Skeletal muscle cell (primary cell): ENCODE measurements around the gene TEX44.
A peak's percentile ranks its signal among the peaks of the same experiment; 100 is the strongest.

Experiments used
- DNase-seq: peaks from one replicate; pipeline ENCODE4 v3.0.0-alpha.2; 2010; ENCODE audit warnings: low read depth
- H3K4me3 ChIP-seq: 2 replicates; pipeline ENCODE4 v1.5.1; 2011; ENCODE audit warnings: low read depth, mild to moderate bottlenecking, control low read depth, low read length, moderate library complexity

TEX44 gene

GRCh38 chr2:231601356-231602229 lies 8.9 kb downstream of the TEX44 start:
- no peak overlapping the region for H3K4me3 ChIP-seq
- DNase-seq = no peak

- DNase-seq = no peak
- no peak overlapping the region for H3K4me3 ChIP-seq
These were observed 10.3 kb downstream of the TEX44 start for GRCh38 chr2:231602859-231603467.

GRCh38 chr2:231604101-231604684 lies 11.5 kb downstream of the TEX44 start:
- H3K4me3 ChIP-seq = peak overlapping the region; percentile 51
- no peak for DNase-seq

DNA sequence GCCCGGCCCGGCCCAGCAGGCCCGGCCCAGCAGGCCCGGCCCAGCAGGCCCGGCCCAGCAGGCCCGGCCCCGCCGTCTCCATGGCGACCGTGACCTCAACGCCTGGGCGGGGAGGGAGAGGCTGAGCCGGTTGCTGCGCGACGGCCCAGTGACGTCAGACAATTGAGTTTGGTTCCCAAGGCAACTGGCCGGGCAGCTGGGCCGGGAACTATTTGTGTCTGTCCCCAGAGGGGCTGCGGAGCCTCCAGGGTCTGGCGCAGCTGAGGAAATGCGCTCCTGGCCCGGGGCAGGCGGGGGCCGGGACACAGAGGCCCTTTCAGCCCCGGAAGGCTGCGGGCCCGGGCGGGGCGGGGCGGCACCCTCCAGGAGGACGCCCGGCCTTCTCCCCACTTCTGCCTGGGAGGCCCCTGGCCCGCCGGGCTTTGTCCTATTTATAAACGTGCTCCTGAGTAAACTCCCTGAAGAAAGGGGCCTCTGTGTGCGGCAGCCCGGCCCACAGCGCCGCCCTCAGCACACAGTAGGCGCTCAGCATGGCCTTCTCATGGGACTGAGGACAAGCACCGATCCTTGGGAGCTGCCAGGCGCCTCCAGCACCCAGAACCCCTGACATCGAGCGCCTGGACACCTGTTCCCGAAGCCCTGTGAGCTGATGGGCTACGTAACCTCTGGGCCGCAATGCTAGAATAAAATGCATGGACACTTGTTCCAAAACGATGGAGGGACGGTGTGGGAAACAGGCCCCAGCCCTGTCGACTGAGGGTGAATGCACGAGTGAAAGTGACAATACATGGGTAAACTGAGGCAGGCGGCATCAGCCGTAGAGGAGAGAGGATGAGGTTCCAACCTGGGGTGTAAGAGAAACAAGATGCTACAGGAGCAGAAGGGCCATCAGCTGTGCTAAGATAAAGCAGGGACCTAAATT lies 12.3 kb downstream of the TEX44 start:
- peak; percentile 91 for DNase-seq
- peak overlapping the region; percentile 51 for H3K4me3 ChIP-seq

- H3K4me3 ChIP-seq = no peak overlapping the region
- no peak for DNase-seq
These were observed 13.0 kb downstream of the TEX44 start for GRCh38 chr2:231605607-231606091.

- no peak for DNase-seq
- no peak overlapping the region for H3K4me3 ChIP-seq
These were observed 14.3 kb downstream of the TEX44 start for GRCh38 chr2:231606941-231607340.

GRCh38 chr2:231611273-231612108 lies 18.8 kb downstream of the TEX44 start:
- no peak for DNase-seq
- no peak overlapping the region for H3K4me3 ChIP-seq

DNA sequence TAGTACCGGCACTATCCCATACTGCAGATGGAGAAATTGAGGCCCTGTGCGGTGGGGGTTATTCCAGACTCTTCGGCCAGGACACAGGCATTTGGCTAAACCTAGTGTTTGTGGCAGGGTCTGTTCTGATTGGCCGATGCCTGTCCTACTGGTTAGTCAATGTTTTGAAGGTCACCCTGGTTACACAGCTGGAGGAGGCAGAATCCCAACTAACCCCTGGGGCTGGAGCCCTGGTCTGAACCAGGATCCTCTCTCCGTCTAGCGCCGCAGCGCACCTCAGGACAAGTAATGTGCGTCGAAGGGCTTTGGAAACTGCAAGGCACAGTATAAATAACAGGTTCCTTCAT lies 19.4 kb downstream of the TEX44 start:
- no peak overlapping the region for H3K4me3 ChIP-seq
- no peak for DNase-seq

DNA sequence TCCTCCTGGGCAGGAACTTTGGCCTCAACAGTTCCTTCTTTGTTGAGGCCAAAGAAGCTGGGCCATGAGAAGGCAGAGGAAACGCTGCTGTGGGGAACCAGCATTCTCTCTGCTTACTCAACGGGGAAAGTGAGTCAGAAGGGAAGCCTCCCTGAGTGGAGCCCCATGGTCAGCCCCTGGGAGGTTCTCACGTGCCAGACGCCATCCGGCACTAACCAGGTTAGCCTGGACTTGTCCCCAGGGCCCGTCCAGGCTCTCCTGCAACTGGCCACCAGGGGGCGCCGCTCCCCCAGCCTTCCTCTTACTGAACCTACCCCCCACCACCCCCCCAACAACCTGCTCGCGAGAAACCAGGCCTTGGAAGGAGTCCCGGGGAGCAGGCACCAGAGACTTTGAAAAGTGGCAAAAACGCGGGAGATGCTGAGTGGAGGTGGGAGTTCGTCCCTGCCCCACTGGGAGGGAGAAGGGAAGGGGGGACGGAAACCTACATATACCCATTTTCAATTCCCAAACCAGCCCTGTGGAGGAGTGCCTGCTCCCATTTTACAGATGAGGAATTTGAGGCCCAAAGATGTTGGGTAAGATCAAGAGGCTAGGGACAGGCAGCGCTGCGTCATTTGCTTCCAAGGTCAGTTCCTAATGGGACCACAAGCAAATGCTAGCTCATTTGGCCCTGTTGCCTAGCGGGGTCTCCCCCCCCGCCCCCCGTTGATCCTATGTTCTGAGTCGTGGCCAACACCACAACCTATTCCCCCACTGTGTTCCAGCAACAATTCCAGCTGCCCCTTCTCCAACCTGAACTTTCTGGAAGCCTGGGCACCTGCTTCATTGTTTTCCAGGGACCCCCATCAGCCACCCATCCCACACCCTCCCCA lies 20.0 kb downstream of the TEX44 start:
- no peak overlapping the region for H3K4me3 ChIP-seq
- peak; percentile 84 for DNase-seq

DNA sequence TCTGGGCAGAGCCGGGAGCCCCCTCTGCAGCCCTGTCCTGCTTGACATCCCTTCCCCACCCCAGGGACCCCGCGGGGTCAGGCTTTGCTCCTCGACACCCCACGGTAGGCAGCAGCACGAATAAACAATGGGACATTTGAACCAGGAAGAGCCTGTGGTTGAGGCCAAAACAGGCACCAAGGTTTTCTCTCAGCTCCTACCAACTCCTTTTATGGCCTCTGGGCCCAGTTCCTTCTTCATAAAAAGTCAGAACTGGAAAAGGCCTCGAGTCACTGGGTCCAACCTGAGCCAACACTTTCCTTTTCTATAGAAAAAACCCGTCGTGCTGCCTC lies 20.6 kb downstream of the TEX44 start:
- DNase-seq = no peak
- no peak overlapping the region for H3K4me3 ChIP-seq

DNA sequence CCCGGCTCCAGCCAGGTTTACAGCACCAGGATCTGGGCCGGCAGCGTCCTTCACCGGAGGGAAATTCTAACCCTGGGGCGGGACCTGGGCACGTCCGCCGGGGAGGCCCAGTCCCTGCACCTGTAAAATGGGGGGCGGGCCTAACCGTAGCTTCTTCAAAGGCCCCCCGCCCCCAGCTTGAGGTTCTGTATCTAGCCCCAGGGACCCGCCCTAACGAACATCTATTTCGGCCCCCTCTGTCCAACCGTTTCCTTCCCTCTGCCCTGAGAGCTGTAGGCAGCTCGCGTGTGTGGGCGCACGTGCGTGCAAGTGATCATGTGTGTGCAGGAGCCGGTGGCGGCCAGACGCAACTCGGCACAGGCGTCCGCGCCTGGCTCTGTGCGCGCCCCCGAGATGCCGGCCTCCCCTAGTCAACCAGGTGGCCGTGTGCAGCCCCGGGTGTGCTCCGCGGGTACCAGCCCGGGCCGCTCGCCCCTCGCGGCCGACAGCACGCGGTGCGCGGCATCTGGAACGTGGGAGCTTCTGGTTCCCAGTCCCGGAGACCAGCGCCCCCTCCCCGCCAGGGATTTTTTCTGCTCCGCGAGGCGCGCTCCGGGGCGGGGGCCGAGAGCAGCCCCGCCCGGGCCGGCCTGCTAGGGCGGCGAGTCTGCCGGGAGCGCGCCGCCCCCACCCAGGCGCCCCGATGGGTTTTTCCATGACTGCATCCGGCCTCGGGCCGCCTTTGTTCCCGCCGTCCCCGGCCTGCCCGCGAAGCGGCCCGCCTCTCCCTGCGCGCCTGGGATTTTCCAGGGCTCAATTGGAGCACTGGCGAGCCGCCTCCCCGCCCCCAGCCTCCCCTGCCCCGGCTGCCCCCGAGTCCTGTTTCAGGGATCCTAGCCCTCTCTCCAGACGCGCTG lies 21.2 kb downstream of the TEX44 start:
- DNase-seq = no peak

DNA sequence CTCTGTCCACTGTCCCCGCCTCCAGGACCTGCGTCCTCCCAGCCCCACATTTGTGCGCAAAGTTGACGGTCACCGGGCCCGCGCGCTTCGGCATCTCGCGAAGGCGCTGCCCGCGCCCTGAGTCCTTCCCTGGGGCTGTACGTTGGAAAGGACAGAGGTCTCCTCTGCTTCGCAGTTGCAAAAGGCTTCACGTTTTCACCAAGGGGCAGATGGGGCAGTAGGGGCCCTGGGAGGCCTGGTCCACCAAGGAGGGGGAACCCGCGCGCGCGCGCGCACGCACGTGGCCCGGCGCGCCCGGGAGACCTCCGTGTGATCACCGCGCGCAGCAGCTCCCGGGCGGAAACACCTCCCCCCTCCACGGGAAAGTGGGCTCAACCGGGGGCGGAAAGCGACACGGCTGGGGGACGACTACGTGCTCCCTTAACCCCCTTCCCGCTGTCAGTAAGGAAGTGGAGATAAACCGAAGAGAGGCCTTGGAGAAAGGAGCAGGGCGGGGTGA lies 21.9 kb downstream of the TEX44 start:
- peak overlapping the region; percentile 47 for H3K4me3 ChIP-seq
- no peak for DNase-seq

More for the DNA sequence above, 21.2 kb downstream of the TEX44 start:
- peak overlapping the region; percentile 47 for H3K4me3 ChIP-seq

DNA sequence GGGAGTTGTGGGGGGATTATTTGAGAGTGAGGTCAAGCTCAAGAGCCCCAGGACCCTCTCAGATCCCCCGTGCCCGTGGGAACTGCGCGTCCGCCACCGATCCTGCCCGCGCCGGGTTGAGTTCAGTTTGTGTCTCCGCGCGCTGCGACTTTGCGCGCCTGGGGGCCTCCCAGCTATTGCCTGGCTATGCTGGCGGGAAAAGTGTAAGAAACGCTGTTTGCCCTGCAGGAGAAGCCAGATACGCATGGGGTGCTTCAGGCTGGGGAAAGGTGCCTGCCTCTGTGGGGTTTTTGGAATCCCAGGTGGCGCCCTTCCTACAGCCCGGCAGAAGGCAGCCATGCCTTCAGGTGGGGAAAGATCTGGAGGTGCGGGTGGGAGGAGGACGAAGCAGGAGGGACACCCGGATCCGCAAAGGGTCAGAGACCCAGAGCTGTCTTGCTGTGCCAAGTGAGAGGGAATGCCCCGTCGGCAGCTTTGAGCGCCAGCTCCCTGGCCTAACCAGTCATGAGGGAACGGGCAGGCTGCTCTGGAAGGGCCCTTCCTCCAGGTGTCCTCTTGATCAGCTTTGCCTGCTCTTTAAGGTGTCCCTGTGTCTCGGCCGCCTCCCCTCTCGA lies 22.5 kb downstream of the TEX44 start:
- peak overlapping the region; percentile 47 for H3K4me3 ChIP-seq

DNA sequence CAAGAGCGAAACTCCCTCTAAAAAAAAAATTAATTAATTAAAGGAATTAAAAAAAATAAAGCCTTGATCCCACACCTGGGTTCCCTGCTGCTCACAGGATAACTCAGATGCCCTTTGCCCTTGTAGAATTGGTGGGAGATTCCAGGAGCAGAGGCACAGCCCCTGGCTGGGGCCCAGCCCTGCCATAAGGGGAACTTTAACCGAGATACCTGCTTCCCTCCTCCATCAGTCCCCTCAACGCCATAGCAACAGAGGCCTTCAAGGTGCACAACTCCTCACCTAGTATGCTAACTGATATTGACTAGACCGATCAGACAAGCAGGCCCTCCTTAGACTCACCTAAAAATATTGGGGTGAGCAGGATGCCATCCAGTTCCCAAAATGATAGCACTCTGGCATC lies 23.6 kb downstream of the TEX44 start:
- no peak for DNase-seq
- H3K4me3 ChIP-seq = no peak overlapping the region

More for the DNA sequence above, 22.5 kb downstream of the TEX44 start:
- DNase-seq = no peak

DNA sequence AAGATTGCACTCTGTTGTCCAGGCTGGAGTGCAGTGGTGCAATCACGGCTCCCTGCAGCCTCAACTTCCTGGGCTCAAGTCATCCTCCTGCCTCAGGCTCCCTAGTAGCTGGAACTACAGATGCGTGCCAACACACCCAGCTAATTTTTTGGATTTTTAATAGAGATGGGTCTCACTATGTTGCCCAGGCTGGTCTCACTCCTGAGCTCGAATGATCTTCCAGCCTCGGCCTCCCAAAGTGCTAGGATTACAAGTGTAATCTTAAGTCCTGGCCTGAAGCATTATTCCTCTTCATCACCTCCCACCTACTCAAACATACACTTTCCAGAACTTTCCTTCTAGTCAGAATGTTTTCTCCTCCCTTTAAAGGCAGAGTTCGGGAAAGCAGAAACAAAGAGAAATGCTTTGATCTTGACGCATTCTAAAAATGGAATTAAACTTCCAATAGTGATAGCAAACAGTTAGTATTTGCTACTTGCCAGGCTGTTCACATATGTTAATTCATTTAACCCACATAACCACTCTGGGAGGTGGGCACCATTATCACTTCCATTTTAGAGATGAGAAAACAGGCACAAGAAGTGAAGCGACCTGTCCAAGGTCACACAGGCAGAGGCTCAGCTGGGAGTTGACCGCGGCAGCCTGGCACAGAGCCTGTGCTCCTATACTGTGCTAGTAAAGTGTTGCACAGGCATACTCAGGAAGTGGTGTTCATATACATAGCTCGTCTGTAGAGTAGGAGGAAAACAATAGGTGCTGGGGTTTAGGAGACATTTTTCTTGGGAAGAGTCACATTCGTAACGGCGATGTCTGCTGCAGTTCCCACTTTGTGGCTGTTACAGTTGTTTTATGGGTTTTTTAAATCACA lies 24.6 kb downstream of the TEX44 start:
- no peak overlapping the region for H3K4me3 ChIP-seq
- no peak for DNase-seq
